ENCODE measurements around the gene VTN. TPM values are rescaled to one million over a fixed set of nuclear protein-coding genes. Genes with fewer than 3 reads are reported as not detected.

Gene VTN
- total RNA-seq, 5 donors from 2014 or later (not counting 1 experiment from before 2014, with no cell fraction given), result 0.50 to 1.9 (median 1.2) TPM

- Histone ChIP-seq H3K9me3 (no peaks in the 10 kb centered on the region), H3K4me1 (ENCODE audit: control insufficient read depth in 1 of 2, extremely low read depth in 1 of 2, insufficient read depth in 2 of 2, low read length in 2 of 2) (peaks cover 2 to 29% of the 10 kb centered on the region in 2 experiments), H3K4me3 (ENCODE audit: control insufficient read depth in 1 of 2, extremely low read depth in 1 of 2, low read length in 1 of 2) (peak overlapping the region; percentile 87 to 96), H3K27ac (ENCODE audit: low read length) (peak overlapping the region; percentile 45), H3K36me3 (ENCODE audit: control insufficient read depth in 2 of 2, extremely low read depth in 1 of 2, insufficient read depth in 1 of 2, low read length in 1 of 2) (peaks cover 4 to 12% of the 10 kb centered on the region in 2 donors), H3K27me3 (replicated peaks in 1 of 2; ENCODE audit: control insufficient read depth in 2 of 2, extremely low read depth in 1 of 2, insufficient read depth in 2 of 2, low read length in 1 of 2) (peaks cover 10 to 11% of the 10 kb centered on the region in 2 experiments)
- Mint-ChIP-seq H3K27me3 (peaks cover 4 to 6% of the 10 kb centered on the region in 2 donors), H3K27ac (peak overlapping the region; percentile 27 to 81), H3K9me3 (no peaks in the 10 kb centered on the region), H3K36me3 (peaks cover 16% of the 10 kb centered on the region), H3K4me3 (peak overlapping the region; percentile 88 to 91 (median 89)), H3K4me1 (peaks cover 29 to 48% (median 45%) of the 10 kb centered on the region in 3 donors)
- peak; percentile 15 to 20 (median 18) for ATAC-seq (replicated peaks in 1 of 4)
- POLR2A ChIA-PET, result no interaction called here
- CTCF ChIA-PET, result no interaction called here
- DNase-seq, result no peak
- WGBS (ENCODE audit: insufficient coverage), result 10% methylated on average over 28 of the region's 29 CpGs
Measured at GRCh38 chr17:28385037-28385400, 14.9 kb upstream of the VTN start.

DNA sequence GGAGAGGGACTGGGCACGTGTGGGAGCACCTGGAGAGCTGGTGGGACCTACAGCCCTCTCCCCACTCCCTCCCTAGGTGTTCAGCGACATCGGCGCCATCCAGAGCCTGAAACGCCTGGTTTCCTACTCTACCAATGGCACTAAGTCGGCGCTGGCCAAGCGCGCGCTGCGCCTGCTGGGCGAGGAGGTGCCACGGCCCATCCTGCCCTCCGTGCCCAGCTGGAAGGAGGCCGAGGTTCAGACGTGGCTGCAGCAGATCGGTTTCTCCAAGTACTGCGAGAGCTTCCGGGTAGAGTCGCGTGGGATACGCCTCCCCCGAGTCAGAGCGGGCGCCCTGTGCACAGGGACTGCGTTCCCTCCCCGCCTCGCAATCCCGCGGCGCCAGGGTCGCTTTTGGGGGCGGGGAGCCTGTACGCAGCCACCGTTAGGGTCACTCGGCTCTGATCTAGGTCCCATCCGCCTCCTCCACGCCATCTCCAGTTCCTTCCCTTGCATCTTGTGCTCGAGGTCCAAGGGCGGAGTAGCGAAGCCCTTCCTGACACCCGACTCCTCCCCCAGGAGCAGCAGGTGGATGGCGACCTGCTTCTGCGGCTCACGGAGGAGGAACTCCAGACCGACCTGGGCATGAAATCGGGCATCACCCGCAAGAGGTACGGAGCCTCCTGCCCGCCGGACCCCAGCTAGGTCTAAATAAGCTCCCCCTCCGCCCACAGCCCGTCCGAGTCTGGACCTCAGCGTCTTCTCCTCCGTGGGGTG is 14.4 kb upstream of the VTN start:
- ChIA-PET POLR2A (interaction anchor here in 1 of 2 donors (1.0 kb wide), 1 partner anchor 27 kb away, joined by 3 read pairs; the partner anchor contains the start of gene POLDIP2), CTCF (interaction anchor here in 1 of 2 donors (0.6 kb wide), 1 partner anchor 27 kb away, joined by 3 read pairs; the partner anchor contains the start of gene POLDIP2)
- H3K27me3 Mint-ChIP-seq, result peaks cover 4 to 6% of the 10 kb centered on the region in 2 donors
- H3K27ac ChIP-seq (ENCODE audit: low read length), result peak overlapping the region; percentile 45
- H3K4me3 ChIP-seq (ENCODE audit: control insufficient read depth in 1 of 2, extremely low read depth in 1 of 2, low read length in 1 of 2), result peak overlapping the region; percentile 87 to 96
- H3K36me3 Mint-ChIP-seq, result peaks cover 11% of the 10 kb centered on the region
- H3K27me3 ChIP-seq (replicated peaks in 1 of 2; ENCODE audit: control insufficient read depth in 2 of 2, extremely low read depth in 1 of 2, insufficient read depth in 2 of 2, low read length in 1 of 2), result peaks cover 10 to 11% of the 10 kb centered on the region in 2 experiments
- H3K4me3 Mint-ChIP-seq, result peak overlapping the region; percentile 88 to 91 (median 89)
- WGBS (ENCODE audit: insufficient coverage), result 3% methylated on average over 50 of the region's 56 CpGs
- peak overlapping the region; percentile 69 to 81 for H3K27ac Mint-ChIP-seq
- H3K9me3 Mint-ChIP-seq, result no peaks in the 10 kb centered on the region
- H3K9me3 ChIP-seq, result no peaks in the 10 kb centered on the region
- H3K4me1 ChIP-seq (ENCODE audit: control insufficient read depth in 1 of 2, extremely low read depth in 1 of 2, insufficient read depth in 2 of 2, low read length in 2 of 2), result peaks cover 2 to 29% of the 10 kb centered on the region in 2 experiments
- ATAC-seq (replicated peaks in 1 of 4) (peak; percentile 90 to 94 (median 93)), DNase-seq (peak; percentile 36 to 69 (median 52))
- H3K36me3 ChIP-seq (ENCODE audit: control insufficient read depth in 2 of 2, extremely low read depth in 1 of 2, insufficient read depth in 1 of 2, low read length in 1 of 2), result peaks cover 4 to 7% of the 10 kb centered on the region in 2 donors
- H3K4me1 Mint-ChIP-seq, result peaks cover 29 to 45% (median 45%) of the 10 kb centered on the region in 3 donors

DNA sequence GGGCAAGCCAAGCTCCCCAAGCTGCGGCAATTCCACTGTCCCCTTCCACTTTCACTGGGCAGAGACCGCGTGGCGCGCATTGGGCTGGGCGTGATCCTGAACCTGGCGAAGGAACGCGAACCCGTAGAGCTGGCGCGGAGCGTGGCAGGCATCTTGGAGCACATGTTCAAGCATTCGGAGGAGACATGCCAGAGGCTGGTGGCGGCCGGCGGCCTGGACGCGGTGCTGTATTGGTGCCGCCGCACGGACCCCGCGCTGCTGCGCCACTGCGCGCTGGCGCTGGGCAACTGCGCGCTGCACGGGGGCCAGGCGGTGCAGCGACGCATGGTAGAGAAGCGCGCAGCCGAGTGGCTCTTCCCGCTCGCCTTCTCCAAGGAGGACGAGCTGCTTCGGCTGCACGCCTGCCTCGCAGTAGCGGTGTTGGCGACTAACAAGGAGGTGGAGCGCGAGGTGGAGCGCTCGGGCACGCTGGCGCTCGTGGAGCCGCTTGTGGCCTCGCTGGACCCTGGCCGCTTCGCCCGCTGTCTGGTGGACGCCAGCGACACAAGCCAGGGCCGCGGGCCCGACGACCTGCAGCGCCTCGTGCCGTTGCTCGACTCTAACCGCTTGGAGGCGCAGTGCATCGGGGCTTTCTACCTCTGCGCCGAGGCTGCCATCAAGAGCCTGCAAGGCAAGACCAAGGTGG is 11.2 kb upstream of the VTN start:
- WGBS (ENCODE audit: insufficient coverage), result 46% methylated on average over 69 of the region's 72 CpGs
- peaks cover 29 to 42% (median 38%) of the 10 kb centered on the region in 3 donors for H3K4me1 Mint-ChIP-seq

GRCh38 chr17:28379814-28380801 is 10.0 kb upstream of the VTN start:
- Mint-ChIP-seq H3K4me3 (peak overlapping the region in 1 of 3 donors; percentile 51), H3K27me3 (peaks cover 4 to 6% of the 10 kb centered on the region in 2 donors), H3K9me3 (no peaks in the 10 kb centered on the region), H3K36me3 (peaks cover 9% of the 10 kb centered on the region), H3K27ac (no peak overlapping the region), H3K4me1 (peaks cover 21 to 32% (median 29%) of the 10 kb centered on the region in 3 donors)
- DNase-seq, result no peak
- H3K36me3 ChIP-seq (ENCODE audit: control insufficient read depth in 2 of 2, extremely low read depth in 1 of 2, insufficient read depth in 1 of 2, low read length in 1 of 2), result no peaks in the 10 kb centered on the region
- no peak overlapping the region for H3K27ac ChIP-seq (ENCODE audit: low read length)
- WGBS (ENCODE audit: insufficient coverage), result 84% methylated on average over 7 of the region's 10 CpGs
- no peak for ATAC-seq (replicated peaks in 1 of 4)
- peaks cover 2 to 21% of the 10 kb centered on the region in 2 experiments for H3K4me1 ChIP-seq (ENCODE audit: control insufficient read depth in 1 of 2, extremely low read depth in 1 of 2, insufficient read depth in 2 of 2, low read length in 2 of 2)
- ChIA-PET CTCF (interaction anchor here (0.6 to 0.7 kb wide), 2 partner anchors 306 to 436 kb away, joined by 3 read pairs; no protein-coding TSS in a partner anchor), POLR2A (no interaction called here)
- H3K4me3 ChIP-seq (ENCODE audit: control insufficient read depth in 1 of 2, extremely low read depth in 1 of 2, low read length in 1 of 2), result no peak overlapping the region
- H3K27me3 ChIP-seq (replicated peaks in 1 of 2; ENCODE audit: control insufficient read depth in 2 of 2, extremely low read depth in 1 of 2, insufficient read depth in 2 of 2, low read length in 1 of 2), result peaks cover 10 to 11% of the 10 kb centered on the region in 2 experiments
- H3K9me3 ChIP-seq, result no peaks in the 10 kb centered on the region

More for the DNA sequence above, 11.2 kb upstream of the VTN start:
- CTCF ChIA-PET, result interaction anchor here in 1 of 2 donors (0.6 to 0.9 kb wide), 2 partner anchors 24 to 49 kb away, joined by 4 to 6 read pairs; partner anchors contain the start of gene POLDIP2
- H3K9me3 ChIP-seq, result no peaks in the 10 kb centered on the region
- H3K27ac ChIP-seq (ENCODE audit: low read length), result no peak overlapping the region
- H3K4me3 ChIP-seq (ENCODE audit: control insufficient read depth in 1 of 2, extremely low read depth in 1 of 2, low read length in 1 of 2), result no peak overlapping the region
- peaks cover 10 to 11% of the 10 kb centered on the region in 2 experiments for H3K27me3 ChIP-seq (replicated peaks in 1 of 2; ENCODE audit: control insufficient read depth in 2 of 2, extremely low read depth in 1 of 2, insufficient read depth in 2 of 2, low read length in 1 of 2)
- Mint-ChIP-seq H3K4me3 (peak overlapping the region; percentile 14 to 51 (median 28)), H3K9me3 (no peaks in the 10 kb centered on the region), H3K27me3 (peaks cover 4 to 6% of the 10 kb centered on the region in 2 donors), H3K27ac (no peak overlapping the region), H3K36me3 (peaks cover 9% of the 10 kb centered on the region)
- peak in 3 of 35 experiments; percentile 6 to 27 (median 23) for DNase-seq
- ATAC-seq (replicated peaks in 1 of 4), result no peak
- POLR2A ChIA-PET, result no interaction called here
- peaks cover 2 to 29% of the 10 kb centered on the region in 2 experiments for H3K4me1 ChIP-seq (ENCODE audit: control insufficient read depth in 1 of 2, extremely low read depth in 1 of 2, insufficient read depth in 2 of 2, low read length in 2 of 2)
- no peaks in the 10 kb centered on the region for H3K36me3 ChIP-seq (ENCODE audit: control insufficient read depth in 2 of 2, extremely low read depth in 1 of 2, insufficient read depth in 1 of 2, low read length in 1 of 2)

DNA sequence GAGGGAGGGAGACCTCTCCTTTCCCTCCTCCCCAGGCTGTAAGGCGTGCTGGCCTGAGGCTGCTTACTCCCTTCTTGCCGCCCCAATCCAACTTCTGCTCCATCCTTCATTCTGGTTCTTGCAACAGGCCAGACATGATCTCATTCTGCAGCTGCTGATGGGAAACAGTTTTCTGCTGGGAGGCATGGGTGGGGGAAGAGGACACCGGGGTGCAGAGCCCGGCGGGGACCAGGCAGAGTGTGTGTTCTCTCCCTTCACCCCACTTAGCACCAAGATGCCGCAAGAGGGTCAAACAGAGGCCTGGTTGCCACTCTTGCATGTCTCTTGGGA is 2.8 kb upstream of the VTN start:
- ChIA-PET CTCF (no interaction called here), POLR2A (no interaction called here)
- Histone ChIP-seq H3K27ac (ENCODE audit: low read length) (no peak overlapping the region), H3K36me3 (ENCODE audit: control insufficient read depth in 2 of 2, extremely low read depth in 1 of 2, insufficient read depth in 1 of 2, low read length in 1 of 2) (no peaks in the 10 kb centered on the region), H3K9me3 (no peaks in the 10 kb centered on the region), H3K4me3 (ENCODE audit: control insufficient read depth in 1 of 2, extremely low read depth in 1 of 2, low read length in 1 of 2) (no peak overlapping the region), H3K27me3 (replicated peaks in 1 of 2; ENCODE audit: control insufficient read depth in 2 of 2, extremely low read depth in 1 of 2, insufficient read depth in 2 of 2, low read length in 1 of 2) (no peaks in the 10 kb centered on the region), H3K4me1 (ENCODE audit: control insufficient read depth in 1 of 2, extremely low read depth in 1 of 2, insufficient read depth in 2 of 2, low read length in 2 of 2) (peaks cover 5 to 21% of the 10 kb centered on the region in 2 experiments)
- peak overlapping the region; percentile 69 to 97 (median 77) for H3K4me3 Mint-ChIP-seq
- H3K36me3 Mint-ChIP-seq, result peaks cover 3% of the 10 kb centered on the region
- H3K9me3 Mint-ChIP-seq, result no peaks in the 10 kb centered on the region
- H3K27me3 Mint-ChIP-seq, result no peaks in the 10 kb centered on the region
- peaks cover 17 to 22% (median 21%) of the 10 kb centered on the region in 3 donors for H3K4me1 Mint-ChIP-seq
- DNase-seq (no peak), ATAC-seq (replicated peaks in 1 of 4) (no peak)
- no CpG with 5 or more reads among the region's 6 CpGs for whole genome bisulfite sequencing (ENCODE audit: insufficient coverage)
- H3K27ac Mint-ChIP-seq, result peak overlapping the region; percentile 39 to 74
